IPS-18c (cell line): ENCODE results near the gene XPNPEP2.
"Not testable (repeated sequence)": the region's sequence is repeated elsewhere in the genome, so short reads cannot be mapped to it uniquely, and the experiment has no call there.

ENCODE experiments used
- H3K4me3 ChIP-seq: 2 replicates; pipeline ENCODE4 v1.7.0; 2013; ENCODE audit warnings: low read depth, mild to moderate bottlenecking, low read length, moderate library complexity; ENCODE audit not compliant: insufficient read depth
- H3K9me3 ChIP-seq: one replicate; pipeline ENCODE4 v1.6.1; 2013; ENCODE audit warnings: mild to moderate bottlenecking, low read length, moderate library complexity; ENCODE audit not compliant: control insufficient read depth, insufficient read depth

XPNPEP2 gene

DNA sequence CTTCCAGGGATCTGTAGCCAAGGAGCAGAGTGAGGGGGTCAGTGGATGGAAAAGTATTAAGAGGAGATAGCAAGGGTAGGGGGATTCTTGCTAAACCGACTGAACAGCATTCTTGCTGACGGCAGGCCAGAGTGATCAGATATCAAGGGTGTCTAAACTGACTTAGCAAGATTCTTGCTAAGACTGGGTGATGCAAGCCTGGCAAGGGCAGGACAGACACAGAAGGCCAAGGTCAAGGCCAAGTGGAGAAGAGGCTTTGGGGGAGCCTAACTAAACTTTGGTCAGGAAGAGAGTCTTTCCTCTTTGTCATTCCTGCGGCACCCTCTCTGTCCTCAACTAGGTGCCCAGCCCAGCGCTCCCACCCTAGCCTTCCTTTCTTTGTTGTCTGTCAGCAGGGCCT is 799 bp downstream of the XPNPEP2 start:
- peaks cover 16% of the 10 kb centered on the region for H3K9me3 ChIP-seq

DNA sequence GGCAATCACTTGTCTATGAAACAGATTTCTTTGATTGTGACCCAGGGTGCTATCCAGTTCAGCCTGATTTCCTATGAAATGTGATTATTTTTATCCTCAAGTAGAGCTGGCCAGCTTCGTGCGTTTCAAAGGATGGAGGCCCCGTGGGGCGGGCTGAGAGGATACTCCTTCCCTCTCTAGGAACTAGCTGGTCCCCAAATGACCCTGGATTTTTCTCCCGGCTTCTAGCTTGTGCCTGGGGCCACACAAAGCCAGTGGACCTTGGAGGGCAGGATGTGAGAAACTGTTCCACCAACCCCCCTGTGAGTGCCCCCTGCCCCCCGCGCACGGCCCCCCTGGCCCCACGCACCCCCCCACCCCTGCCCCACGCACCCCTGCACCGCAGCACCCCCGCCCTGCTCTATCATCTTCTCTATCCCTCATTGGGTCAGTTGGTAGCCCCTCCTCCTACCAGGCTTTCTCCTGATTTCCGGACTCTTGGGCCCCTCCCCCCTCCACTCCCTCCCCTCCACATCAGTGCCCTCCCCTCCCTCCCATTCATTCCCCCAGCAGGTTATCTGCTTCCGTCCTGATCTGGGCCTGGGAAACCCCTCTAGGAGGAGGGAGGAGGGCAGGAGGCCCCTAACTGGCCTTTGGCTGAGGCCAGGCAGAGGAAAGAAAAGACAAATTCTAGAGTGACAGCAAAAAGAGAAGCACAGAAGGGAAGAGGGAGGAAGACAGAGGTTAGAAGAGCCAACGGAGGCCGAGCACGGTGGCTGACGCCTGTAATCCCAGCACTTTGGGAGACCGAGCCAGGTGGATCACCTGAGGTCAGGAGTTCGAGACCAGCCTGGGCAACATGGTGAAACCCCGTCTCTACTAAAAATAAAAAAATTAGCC is 3.3 kb downstream of the XPNPEP2 start:
- Histone ChIP-seq H3K9me3 (peaks cover 13% of the 10 kb centered on the region), H3K4me3 (no peak overlapping the region)

More for the DNA sequence above, 799 bp downstream of the XPNPEP2 start:
- H3K4me3 ChIP-seq, result no peak overlapping the region

DNA sequence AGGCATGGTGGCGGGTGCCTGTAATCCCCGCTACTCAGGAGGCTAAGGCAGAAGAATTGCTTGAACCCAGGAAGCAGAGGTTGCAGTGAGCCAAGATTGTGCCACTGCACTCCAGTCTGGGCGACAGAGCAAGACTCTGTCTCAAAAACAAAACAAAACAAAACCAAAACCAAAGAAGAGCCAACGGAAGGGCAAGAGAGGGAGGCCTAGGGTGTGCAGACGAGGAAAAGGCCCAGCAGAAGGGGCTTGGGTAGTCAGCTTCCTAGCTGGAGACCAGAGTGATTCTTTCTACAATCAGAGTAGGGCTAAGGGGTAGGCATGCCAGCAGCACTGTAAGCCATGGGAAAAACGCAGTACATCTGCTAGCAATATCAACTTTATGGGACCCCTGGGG is 4.0 kb downstream of the XPNPEP2 start:
- H3K9me3 ChIP-seq, result peaks cover 13% of the 10 kb centered on the region
- H3K4me3 ChIP-seq, result not testable (repeated sequence)

DNA sequence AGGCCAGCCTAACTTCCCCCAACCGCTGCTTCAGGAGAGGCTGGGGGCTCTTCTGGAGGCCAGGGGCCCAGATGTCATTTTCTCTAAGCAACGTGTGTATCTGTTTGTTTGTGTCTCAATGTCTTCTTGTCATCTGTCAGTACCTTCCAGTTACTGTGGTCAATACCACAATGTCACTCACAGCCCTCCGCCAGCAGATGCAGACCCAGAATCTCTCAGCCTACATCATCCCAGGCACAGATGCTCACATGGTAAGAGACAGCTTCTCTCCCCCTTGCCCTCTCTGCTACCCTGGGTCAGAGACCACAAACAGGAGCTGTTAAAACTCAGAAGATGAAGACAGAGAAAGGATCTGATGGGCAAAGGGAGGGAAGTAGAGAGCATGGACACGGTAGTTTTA is 5.0 kb downstream of the XPNPEP2 start:
- Histone ChIP-seq H3K9me3 (peaks cover 13% of the 10 kb centered on the region), H3K4me3 (no peak overlapping the region)

DNA sequence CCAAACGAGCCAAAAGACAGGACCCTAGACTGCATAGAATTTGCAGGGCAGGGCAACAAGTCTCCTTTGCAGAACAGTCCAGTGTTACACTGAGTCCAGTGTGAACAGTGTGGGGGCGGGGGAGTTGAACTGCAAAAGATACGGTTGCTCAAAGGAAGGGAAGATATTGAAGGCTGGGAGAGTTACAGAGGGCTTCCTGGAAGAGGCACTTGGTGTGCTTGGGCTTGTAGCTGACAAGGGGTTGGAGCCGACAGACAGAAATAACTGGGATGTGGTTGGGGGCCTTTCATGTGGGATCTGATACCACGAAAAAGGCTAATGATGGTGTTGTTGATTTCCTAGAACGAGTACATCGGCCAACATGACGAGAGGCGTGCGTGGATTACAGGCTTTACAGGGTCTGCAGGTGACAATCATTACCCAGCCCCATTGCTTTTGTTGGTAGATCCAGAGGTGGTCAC is 6.1 kb downstream of the XPNPEP2 start:
- Histone ChIP-seq H3K9me3 (peaks cover 10% of the 10 kb centered on the region), H3K4me3 (no peak overlapping the region)

DNA sequence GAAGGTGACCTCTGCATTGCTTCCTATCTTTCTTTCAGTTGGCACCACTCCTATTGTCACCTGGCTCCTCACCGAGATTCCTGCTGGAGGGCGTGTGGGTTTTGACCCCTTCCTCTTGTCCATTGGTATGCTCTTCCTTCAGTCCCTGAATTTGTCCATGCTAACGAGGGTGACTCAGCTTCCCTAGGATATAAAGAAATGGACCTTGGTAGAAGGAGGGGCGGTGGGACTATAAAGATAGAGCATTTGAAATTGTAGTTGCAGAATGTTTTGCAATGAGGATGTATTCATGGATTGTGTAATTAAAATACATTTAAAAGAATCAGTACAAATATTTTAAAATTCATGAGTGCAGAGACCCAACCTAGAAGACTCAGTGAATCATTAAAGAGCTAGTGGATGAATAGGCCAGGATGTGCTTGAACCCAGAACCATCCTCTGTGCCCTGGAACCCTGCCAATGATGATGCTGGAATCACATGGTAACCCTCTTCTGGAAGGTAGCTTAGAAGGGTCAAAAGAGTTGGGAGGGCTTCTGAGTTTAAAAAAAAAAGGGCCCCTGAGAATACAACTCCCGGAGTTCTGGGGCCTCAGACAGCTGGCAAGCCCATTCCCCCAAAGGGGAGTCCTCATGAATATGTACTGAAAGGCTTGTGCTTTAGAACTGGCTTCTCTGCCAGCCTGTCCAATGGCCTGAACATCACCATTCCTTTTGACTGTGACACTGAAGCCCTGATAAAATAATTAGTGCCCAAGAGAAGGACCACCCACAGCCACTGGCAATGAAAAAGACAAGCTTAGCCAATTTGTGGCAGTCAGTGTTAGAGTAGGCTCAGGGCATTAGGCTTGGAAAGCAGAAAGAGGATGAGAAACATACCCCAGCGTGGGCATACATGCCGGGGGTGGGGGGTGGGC is 8.0 kb downstream of the XPNPEP2 start:
- no peak overlapping the region for H3K4me3 ChIP-seq
- H3K9me3 ChIP-seq, result peaks cover 8% of the 10 kb centered on the region

DNA sequence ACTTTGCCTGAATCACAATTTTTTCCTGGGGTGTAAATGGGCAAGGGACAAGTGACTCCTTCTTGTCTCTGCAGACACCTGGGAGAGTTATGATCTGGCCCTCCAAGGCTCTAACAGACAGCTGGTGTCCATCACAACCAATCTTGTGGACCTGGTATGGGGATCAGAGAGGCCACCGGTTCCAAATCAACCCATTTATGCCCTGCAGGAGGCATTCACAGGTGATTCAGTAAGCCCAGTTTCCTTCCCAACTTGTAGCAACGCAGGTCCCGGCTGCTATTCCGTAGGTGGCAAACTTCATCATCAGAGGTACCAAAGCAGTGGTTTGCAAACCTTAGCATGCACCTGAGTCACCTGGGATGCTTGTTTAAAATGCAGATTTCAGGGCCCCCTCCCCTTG is 8.8 kb downstream of the XPNPEP2 start:
- H3K4me3 ChIP-seq, result no peak overlapping the region
- peaks cover 11% of the 10 kb centered on the region for H3K9me3 ChIP-seq

DNA sequence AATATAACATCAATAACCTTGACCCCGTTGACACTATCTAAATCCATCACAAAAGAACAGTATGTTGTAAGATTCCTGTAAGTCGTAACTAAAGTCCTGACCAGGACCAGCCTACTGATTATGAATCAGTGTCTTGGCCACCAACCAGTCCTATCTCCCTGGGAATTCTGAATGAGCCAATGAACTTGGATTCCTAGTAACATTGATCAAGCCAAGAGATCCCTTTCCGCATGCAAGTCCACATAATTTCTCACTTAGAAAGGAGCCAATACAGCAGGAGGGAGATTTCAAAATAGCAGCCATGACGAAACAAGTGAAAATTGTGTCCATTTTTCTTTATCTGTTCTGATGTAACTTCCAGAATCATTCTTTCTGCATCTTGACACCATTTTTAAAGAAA is 9.5 kb downstream of the XPNPEP2 start:
- Histone ChIP-seq H3K9me3 (peaks cover 9% of the 10 kb centered on the region), H3K4me3 (no peak overlapping the region)

DNA sequence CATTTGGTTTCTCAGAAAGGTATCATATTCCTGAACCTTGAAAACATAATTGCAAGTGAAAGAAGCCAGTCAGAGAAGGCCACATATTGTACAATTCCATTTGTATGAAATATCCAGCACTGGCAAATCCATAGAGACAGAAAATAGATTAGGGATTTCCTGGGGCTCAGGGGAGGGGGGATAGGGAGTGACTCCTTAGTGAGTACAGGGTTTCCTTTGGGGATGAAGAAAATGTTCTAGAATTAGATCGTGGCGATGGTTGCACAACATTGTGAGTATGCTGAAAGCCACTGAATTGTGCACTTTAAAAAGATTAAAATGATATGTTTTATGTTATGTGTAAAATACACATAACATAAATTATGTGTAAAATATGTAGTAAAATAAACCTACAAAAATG is 10.3 kb downstream of the XPNPEP2 start:
- Histone ChIP-seq H3K9me3 (peaks cover 8% of the 10 kb centered on the region), H3K4me3 (no peak overlapping the region)

DNA sequence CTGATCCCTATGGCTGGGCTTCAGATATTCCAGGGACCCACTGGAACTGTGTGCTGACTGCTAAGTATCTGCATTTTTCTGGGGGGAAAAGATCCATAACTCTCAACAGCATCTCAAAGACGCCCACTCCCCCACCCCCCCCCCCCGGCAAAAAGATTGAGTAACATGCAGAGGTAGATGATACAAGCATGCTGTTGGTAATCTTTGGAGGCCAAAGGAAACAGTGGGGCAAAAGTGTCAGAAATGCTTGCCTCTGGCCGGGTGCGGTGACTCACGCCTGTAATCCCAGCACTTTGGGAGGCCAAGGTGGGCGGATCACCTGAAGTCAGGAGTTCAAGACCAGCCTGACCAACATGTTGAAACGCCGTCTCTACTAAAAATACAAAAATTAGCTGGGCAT is 12.2 kb downstream of the XPNPEP2 start:
- peaks cover 8% of the 10 kb centered on the region for H3K9me3 ChIP-seq

DNA sequence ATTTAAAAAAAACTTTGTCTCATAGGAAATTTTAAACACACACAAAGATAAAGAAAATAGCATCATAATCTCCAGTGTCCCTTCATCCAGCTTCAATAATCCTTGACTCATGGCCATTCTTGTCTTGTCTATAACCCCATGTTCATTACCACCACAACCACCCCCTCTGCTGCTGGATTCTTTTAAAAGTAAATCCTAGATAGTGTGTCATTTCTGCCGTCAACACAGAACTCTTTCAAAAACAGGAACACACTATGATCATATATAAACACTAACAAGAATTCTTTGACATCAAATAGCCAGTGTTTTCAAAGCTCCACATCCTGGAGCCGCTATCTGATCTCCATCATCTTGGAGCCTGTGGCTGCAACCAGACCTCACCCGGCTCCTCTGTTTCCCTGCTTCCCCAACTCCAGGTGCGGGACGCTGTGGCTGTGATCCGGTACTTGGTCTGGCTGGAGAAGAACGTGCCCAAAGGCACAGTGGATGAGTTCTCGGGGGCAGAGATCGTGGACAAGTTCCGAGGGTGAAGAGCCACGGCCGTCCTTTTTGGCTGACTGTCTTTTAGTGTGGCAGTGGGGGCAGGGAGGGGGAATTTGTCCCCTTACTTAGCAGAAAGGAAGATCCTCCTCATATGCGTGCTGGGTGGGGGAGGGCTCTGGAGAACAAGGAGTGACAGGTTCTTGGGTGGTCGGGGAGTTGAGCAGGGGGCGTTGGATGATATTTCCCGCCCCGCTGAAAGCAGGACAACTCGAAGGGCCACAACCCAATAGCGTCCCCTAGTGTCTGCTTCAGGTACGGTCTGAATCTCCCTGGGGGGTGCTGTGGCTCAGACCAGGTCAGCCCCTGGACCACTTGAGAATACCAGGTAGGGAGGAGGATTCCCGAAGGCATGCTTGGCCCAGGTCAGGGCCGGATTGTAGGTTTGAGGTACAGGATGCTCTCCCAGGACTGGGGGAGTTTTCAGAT is 15.6 kb downstream of the XPNPEP2 start:
- peaks cover 8% of the 10 kb centered on the region for H3K9me3 ChIP-seq
- H3K4me3 ChIP-seq, result no peak overlapping the region

More for the DNA sequence above, 12.2 kb downstream of the XPNPEP2 start:
- no peak overlapping the region for H3K4me3 ChIP-seq

DNA sequence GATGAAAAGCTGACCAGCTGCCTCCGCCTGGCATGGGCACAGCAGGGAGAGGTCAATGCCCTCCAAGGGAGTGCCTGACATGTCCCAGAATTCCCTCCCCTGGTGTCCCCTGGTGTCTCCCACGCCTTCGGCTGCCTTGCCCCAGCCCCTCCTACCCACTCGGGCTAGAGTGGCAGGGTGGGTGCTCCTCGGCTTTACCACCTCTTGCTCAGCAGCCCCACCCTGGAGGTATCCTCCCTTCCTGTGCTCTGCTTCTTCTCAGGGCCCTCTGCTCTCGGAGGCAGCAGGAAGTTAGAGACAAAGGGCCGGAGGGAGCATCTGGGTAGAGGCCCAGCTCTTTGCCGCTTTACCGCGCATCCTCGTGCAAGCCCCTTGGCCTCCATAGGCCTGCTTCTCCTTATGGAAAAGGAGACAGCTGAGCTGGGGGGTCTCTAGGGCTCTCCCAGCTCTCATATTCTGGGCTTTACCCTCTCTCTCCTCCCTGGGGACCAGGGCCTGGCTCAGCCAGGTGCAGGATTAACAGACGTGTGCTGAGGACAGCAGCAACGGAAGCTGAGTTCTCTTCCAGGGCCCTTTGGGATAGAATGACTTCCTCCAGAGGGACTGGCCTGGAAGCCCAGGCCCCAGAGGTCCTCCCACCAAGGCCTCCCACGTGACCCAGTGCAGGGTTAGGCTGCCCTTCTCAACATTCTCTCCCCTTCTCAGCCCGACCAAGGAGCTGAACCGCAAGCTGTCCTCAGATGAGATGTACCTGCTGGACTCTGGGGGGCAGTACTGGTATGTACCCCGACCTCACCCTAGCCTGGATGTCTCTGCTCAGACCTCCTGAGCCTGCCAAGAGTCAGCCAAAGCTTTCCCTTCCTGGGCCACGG is 17.2 kb downstream of the XPNPEP2 start:
- Histone ChIP-seq H3K4me3 (no peak overlapping the region), H3K9me3 (peaks cover 11% of the 10 kb centered on the region)

DNA sequence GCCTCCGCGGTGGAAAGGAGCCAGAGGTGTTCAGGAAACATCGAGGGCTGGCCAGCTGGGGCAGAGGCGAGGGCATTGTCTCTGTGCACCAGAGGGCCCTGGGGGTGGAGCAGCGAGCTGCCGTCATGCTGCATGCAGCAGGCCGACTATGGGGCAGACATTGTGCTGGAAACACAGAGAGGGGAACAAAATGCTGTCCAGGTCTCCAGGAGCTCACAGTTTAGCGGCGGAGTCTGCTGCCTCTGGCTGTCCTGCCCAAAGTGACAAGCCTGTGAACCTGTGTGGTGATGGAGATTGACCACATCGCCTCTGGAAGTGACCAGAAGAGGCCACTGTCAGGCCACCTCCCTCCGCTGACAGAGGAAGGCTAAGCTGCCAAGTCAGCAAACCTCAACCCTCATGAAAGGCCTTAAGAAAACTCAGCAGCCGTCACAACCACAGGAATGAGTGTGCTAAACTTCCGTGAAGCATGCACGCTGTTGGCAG is 20.8 kb downstream of the XPNPEP2 start:
- no peak overlapping the region for H3K4me3 ChIP-seq
- peaks cover 8% of the 10 kb centered on the region for H3K9me3 ChIP-seq

DNA sequence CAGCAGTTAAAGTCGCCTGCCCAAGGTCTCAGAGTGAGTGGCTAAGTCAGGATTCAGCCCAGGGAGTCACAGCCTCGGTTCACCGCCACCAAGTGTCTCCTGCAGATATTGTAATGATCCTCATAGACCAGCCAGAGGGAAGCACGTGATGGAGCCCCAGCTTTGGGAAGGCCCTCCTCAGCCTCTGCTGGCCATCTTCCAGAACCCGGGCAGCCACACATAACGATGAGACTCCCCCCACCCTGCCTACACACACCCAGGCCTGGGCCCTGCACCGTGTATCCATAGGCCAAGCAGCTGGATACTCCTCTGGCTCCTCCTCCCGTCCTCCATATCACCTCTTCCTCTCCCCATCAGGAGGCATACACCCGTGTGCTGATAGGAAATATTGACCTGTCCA is 21.4 kb downstream of the XPNPEP2 start:
- Histone ChIP-seq H3K9me3 (peaks cover 6% of the 10 kb centered on the region), H3K4me3 (no peak overlapping the region)

DNA sequence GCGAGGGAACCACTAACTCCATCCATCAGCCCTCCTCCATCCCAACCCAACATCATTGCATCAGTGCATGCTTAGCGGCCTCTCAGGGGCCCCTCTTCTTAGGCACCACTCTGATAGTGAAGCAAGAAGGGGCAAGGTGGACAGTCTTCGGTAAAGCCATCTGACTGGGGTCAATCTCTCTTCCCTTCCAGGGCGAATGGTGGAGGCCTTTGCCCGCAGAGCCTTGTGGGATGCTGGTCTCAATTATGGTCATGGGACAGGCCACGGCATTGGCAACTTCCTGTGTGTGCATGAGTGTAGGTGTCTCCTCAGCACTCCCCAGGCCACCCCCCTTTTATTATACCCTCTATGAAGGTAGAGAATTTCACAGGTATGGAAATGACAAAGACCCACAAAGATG is 22.2 kb downstream of the XPNPEP2 start:
- Histone ChIP-seq H3K4me3 (no peak overlapping the region), H3K9me3 (peaks cover 5% of the 10 kb centered on the region)

DNA sequence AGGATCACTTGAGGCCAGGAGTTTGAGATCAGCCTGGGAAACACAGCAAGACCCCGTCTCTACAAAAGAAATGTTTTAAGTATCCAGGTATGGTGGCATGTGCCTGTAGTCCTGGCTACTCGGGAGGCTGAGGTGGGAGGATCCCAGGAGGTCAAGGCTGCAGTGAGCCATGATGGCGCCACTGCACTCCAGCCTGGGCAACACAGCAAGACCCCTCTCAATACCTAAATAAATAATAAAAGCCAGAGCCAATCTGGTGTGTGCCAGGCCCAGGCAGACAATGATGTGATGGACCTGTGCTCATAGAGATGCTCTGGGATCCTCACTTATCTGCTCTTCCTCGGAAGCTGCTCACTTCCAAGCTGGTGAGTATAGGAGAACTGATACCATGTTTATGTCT is 22.8 kb downstream of the XPNPEP2 start:
- Histone ChIP-seq H3K4me3 (no peak overlapping the region), H3K9me3 (peaks cover 5% of the 10 kb centered on the region)
